ENCODE measurements around the gene MORC2.

MORC2 gene

GRCh38 chr22:30968015-30968923 is at the start of gene MORC2:
Gene MORC2 (minus strand): TSS chr22:30968774. CDS start chr22:30967889, 885 bp downstream.
- Histone ChIP-seq H3K36me3 (ENCODE audit: insufficient read depth, low read depth, low read length) (peaks cover 57% of the 10 kb centered on the region), H3K4me3 (ENCODE audit: low read length) (peak within 1 kb of the TSS; percentile 78), H3K27ac (ENCODE audit: low read length) (peak within 1 kb of the TSS; percentile 78), H3K9ac (ENCODE audit: low read depth, low read length) (peak within 1 kb of the TSS; percentile 82; the same call in 1 of the 2 replicates), H3K4me1 (ENCODE audit: insufficient read depth, low read length) (peaks cover 20% of the 10 kb centered on the region), H3K27me3 (ENCODE audit: insufficient read depth, low read length) (no peaks in the 10 kb centered on the region), H3K9me3 (ENCODE audit: insufficient read depth, low read depth, low read length) (peaks cover 23% of the 10 kb centered on the region)

GRCh38 chr22:31005535-31005934 is 37.0 kb upstream of the MORC2 start:
- Histone ChIP-seq H3K9me3 (ENCODE audit: insufficient read depth, low read depth, low read length) (peaks cover 7% of the 10 kb centered on the region; the same call in 1 of the 2 replicates), H3K4me1 (ENCODE audit: insufficient read depth, low read length) (no peaks in the 10 kb centered on the region), H3K27me3 (ENCODE audit: insufficient read depth, low read length) (no peaks in the 10 kb centered on the region), H3K4me3 (ENCODE audit: low read length) (no peak overlapping the region), H3K9ac (ENCODE audit: low read depth, low read length) (no peak overlapping the region), H3K27ac (ENCODE audit: low read length) (no peak overlapping the region), H3K36me3 (ENCODE audit: insufficient read depth, low read depth, low read length) (no peaks in the 10 kb centered on the region)

GRCh38 chr22:31001124-31001770 is 32.7 kb upstream of the MORC2 start:
- Histone ChIP-seq H3K27me3 (ENCODE audit: insufficient read depth, low read length) (no peaks in the 10 kb centered on the region), H3K4me1 (ENCODE audit: insufficient read depth, low read length) (no peaks in the 10 kb centered on the region), H3K36me3 (ENCODE audit: insufficient read depth, low read depth, low read length) (no peaks in the 10 kb centered on the region), H3K4me3 (ENCODE audit: low read length) (no peak overlapping the region), H3K27ac (ENCODE audit: low read length) (no peak overlapping the region), H3K9me3 (ENCODE audit: insufficient read depth, low read depth, low read length) (peaks cover 7% of the 10 kb centered on the region; the same call in 1 of the 2 replicates), H3K9ac (ENCODE audit: low read depth, low read length) (no peak overlapping the region)

GRCh38 chr22:30998329-30998728 is 29.8 kb upstream of the MORC2 start:
- no peaks in the 10 kb centered on the region for H3K36me3 ChIP-seq (ENCODE audit: insufficient read depth, low read depth, low read length)
- H3K9me3 ChIP-seq (ENCODE audit: insufficient read depth, low read depth, low read length): no peaks in the 10 kb centered on the region
- no peaks in the 10 kb centered on the region for H3K4me1 ChIP-seq (ENCODE audit: insufficient read depth, low read length)
- H3K27ac ChIP-seq (ENCODE audit: low read length): no peak overlapping the region
- no peak overlapping the region for H3K4me3 ChIP-seq (ENCODE audit: low read length)
- H3K27me3 ChIP-seq (ENCODE audit: insufficient read depth, low read length): no peaks in the 10 kb centered on the region
- no peak overlapping the region for H3K9ac ChIP-seq (ENCODE audit: low read depth, low read length)

- no peaks in the 10 kb centered on the region for H3K4me1 ChIP-seq (ENCODE audit: insufficient read depth, low read length)
- no peaks in the 10 kb centered on the region for H3K9me3 ChIP-seq (ENCODE audit: insufficient read depth, low read depth, low read length)
- H3K36me3 ChIP-seq (ENCODE audit: insufficient read depth, low read depth, low read length): no peaks in the 10 kb centered on the region
- no peak overlapping the region for H3K9ac ChIP-seq (ENCODE audit: low read depth, low read length)
- H3K27me3 ChIP-seq (ENCODE audit: insufficient read depth, low read length): no peaks in the 10 kb centered on the region
- H3K4me3 ChIP-seq (ENCODE audit: low read length): no peak overlapping the region
- no peak overlapping the region for H3K27ac ChIP-seq (ENCODE audit: low read length)
Measured at GRCh38 chr22:30996462-30996861, 27.9 kb upstream of the MORC2 start.

- no peaks in the 10 kb centered on the region for H3K9me3 ChIP-seq (ENCODE audit: insufficient read depth, low read depth, low read length)
- no peak overlapping the region for H3K27ac ChIP-seq (ENCODE audit: low read length)
- no peak overlapping the region for H3K9ac ChIP-seq (ENCODE audit: low read depth, low read length)
- H3K36me3 ChIP-seq (ENCODE audit: insufficient read depth, low read depth, low read length): no peaks in the 10 kb centered on the region
- no peaks in the 10 kb centered on the region for H3K27me3 ChIP-seq (ENCODE audit: insufficient read depth, low read length)
- no peaks in the 10 kb centered on the region for H3K4me1 ChIP-seq (ENCODE audit: insufficient read depth, low read length)
- no peak overlapping the region for H3K4me3 ChIP-seq (ENCODE audit: low read length)
Measured at GRCh38 chr22:30994960-30995359, 26.4 kb upstream of the MORC2 start.

- H3K27ac ChIP-seq (ENCODE audit: low read length): no peak overlapping the region
- H3K4me3 ChIP-seq (ENCODE audit: low read length): no peak overlapping the region
- H3K36me3 ChIP-seq (ENCODE audit: insufficient read depth, low read depth, low read length): no peaks in the 10 kb centered on the region
- no peaks in the 10 kb centered on the region for H3K27me3 ChIP-seq (ENCODE audit: insufficient read depth, low read length)
- H3K9ac ChIP-seq (ENCODE audit: low read depth, low read length): no peak overlapping the region
- no peaks in the 10 kb centered on the region for H3K9me3 ChIP-seq (ENCODE audit: insufficient read depth, low read depth, low read length)
- no peaks in the 10 kb centered on the region for H3K4me1 ChIP-seq (ENCODE audit: insufficient read depth, low read length)
Measured at GRCh38 chr22:30992565-30992964, 24.0 kb upstream of the MORC2 start.

- Histone ChIP-seq H3K4me1 (ENCODE audit: insufficient read depth, low read length) (no peaks in the 10 kb centered on the region), H3K27ac (ENCODE audit: low read length) (no peak overlapping the region), H3K27me3 (ENCODE audit: insufficient read depth, low read length) (no peaks in the 10 kb centered on the region), H3K9ac (ENCODE audit: low read depth, low read length) (no peak overlapping the region), H3K36me3 (ENCODE audit: insufficient read depth, low read depth, low read length) (no peaks in the 10 kb centered on the region), H3K4me3 (ENCODE audit: low read length) (no peak overlapping the region), H3K9me3 (ENCODE audit: insufficient read depth, low read depth, low read length) (no peaks in the 10 kb centered on the region)
Measured at GRCh38 chr22:30990690-30991089, 22.1 kb upstream of the MORC2 start.

GRCh38 chr22:30989474-30989873 is 20.9 kb upstream of the MORC2 start:
- Histone ChIP-seq H3K27me3 (ENCODE audit: insufficient read depth, low read length) (no peaks in the 10 kb centered on the region), H3K36me3 (ENCODE audit: insufficient read depth, low read depth, low read length) (no peaks in the 10 kb centered on the region), H3K27ac (ENCODE audit: low read length) (no peak overlapping the region), H3K9me3 (ENCODE audit: insufficient read depth, low read depth, low read length) (no peaks in the 10 kb centered on the region), H3K4me1 (ENCODE audit: insufficient read depth, low read length) (no peaks in the 10 kb centered on the region), H3K9ac (ENCODE audit: low read depth, low read length) (no peak overlapping the region), H3K4me3 (ENCODE audit: low read length) (no peak overlapping the region)

- Histone ChIP-seq H3K4me1 (ENCODE audit: insufficient read depth, low read length) (no peaks in the 10 kb centered on the region), H3K27me3 (ENCODE audit: insufficient read depth, low read length) (no peaks in the 10 kb centered on the region), H3K4me3 (ENCODE audit: low read length) (no peak overlapping the region), H3K27ac (ENCODE audit: low read length) (no peak overlapping the region), H3K9ac (ENCODE audit: low read depth, low read length) (no peak overlapping the region), H3K36me3 (ENCODE audit: insufficient read depth, low read depth, low read length) (no peaks in the 10 kb centered on the region), H3K9me3 (ENCODE audit: insufficient read depth, low read depth, low read length) (peaks cover 15% of the 10 kb centered on the region)
Measured at GRCh38 chr22:30985561-30986208, 17.1 kb upstream of the MORC2 start.

- peaks cover 19% of the 10 kb centered on the region for H3K9me3 ChIP-seq (ENCODE audit: insufficient read depth, low read depth, low read length)
- no peaks in the 10 kb centered on the region for H3K27me3 ChIP-seq (ENCODE audit: insufficient read depth, low read length)
- no peaks in the 10 kb centered on the region for H3K36me3 ChIP-seq (ENCODE audit: insufficient read depth, low read depth, low read length)
- H3K4me3 ChIP-seq (ENCODE audit: low read length): no peak overlapping the region
- H3K27ac ChIP-seq (ENCODE audit: low read length): no peak overlapping the region
- no peaks in the 10 kb centered on the region for H3K4me1 ChIP-seq (ENCODE audit: insufficient read depth, low read length)
- H3K9ac ChIP-seq (ENCODE audit: low read depth, low read length): no peak overlapping the region
Measured at GRCh38 chr22:30984317-30984716, 15.7 kb upstream of the MORC2 start.
